ENCODE results near the gene TIMD4.
"Not testable (repeated sequence)": the region's sequence is repeated elsewhere in the genome, so short reads cannot be mapped to it uniquely, and the experiment has no call there.

The TIMD4 gene

GRCh38 chr5:156963125-156963524, at the start of gene TIMD4:
Gene TIMD4 (minus strand): TSS chr5:156963226. CDS start chr5:156963198, 28 bp downstream.
- no peak for DNase-seq

- DNase-seq: no peak
Measured at GRCh38 chr5:157006262-157006661, 43.2 kb upstream of the TIMD4 start.

- DNase-seq: no peak
Measured at GRCh38 chr5:157004893-157005551, 42.0 kb upstream of the TIMD4 start.

- no peak for DNase-seq
Measured at GRCh38 chr5:156991714-156992113, 28.7 kb upstream of the TIMD4 start.

- no peak for DNase-seq
Measured at GRCh38 chr5:156984064-156984463, 21.0 kb upstream of the TIMD4 start.

GRCh38 chr5:156981481-156981880, 18.5 kb upstream of the TIMD4 start:
- DNase-seq: no peak

- DNase-seq: no peak
Measured at GRCh38 chr5:156974328-156974727, 11.3 kb upstream of the TIMD4 start.

GRCh38 chr5:156971848-156972525, 9.0 kb upstream of the TIMD4 start:
- DNase-seq: no peak

- no peak for DNase-seq
Measured at GRCh38 chr5:156971415-156971814, 8.4 kb upstream of the TIMD4 start.

GRCh38 chr5:156967386-156967785, 4.4 kb upstream of the TIMD4 start:
- DNase-seq: not testable (repeated sequence)

GRCh38 chr5:156956321-156956720, 6.7 kb downstream of the TIMD4 start:
- DNase-seq: no peak

GRCh38 chr5:156951359-156951758, 11.7 kb downstream of the TIMD4 start:
- no peak for DNase-seq

- DNase-seq: no peak
Measured at GRCh38 chr5:156950716-156951115, 12.3 kb downstream of the TIMD4 start.

- DNase-seq: no peak
Measured at GRCh38 chr5:156949424-156949823, 13.6 kb downstream of the TIMD4 start.

- DNase-seq: no peak
Measured at GRCh38 chr5:156947925-156948324, 15.1 kb downstream of the TIMD4 start.

GRCh38 chr5:156942064-156942463, 21.0 kb downstream of the TIMD4 start:
- DNase-seq: no peak

- DNase-seq: not testable (repeated sequence)
Measured at GRCh38 chr5:156940462-156940861, 22.6 kb downstream of the TIMD4 start.

- no peak for DNase-seq
Measured at GRCh38 chr5:156936972-156937371, 26.1 kb downstream of the TIMD4 start.

- peak; percentile 3 for DNase-seq
Measured at GRCh38 chr5:156934450-156935211, 28.4 kb downstream of the TIMD4 start.

- no peak for DNase-seq
Measured at GRCh38 chr5:156929366-156929948, 33.6 kb downstream of the TIMD4 start.

GRCh38 chr5:156927545-156927944, 35.5 kb downstream of the TIMD4 start:
- no peak for DNase-seq

- DNase-seq: not testable (repeated sequence)
Measured at GRCh38 chr5:156925767-156926166, 37.3 kb downstream of the TIMD4 start.

GRCh38 chr5:156922207-156922792, 40.7 kb downstream of the TIMD4 start:
- DNase-seq: no peak
